Activated CD4-positive, CD25-positive, alpha-beta regulatory T cell treated with anti-CD3 and anti-CD28 coated beads, Interleukin-2, amount 50 U/mL, for 72 hours (primary cell): ENCODE results near the gene MPO.

Experiments
- DNase-seq: peaks from one replicate; pipeline ENCODE4 v3.0.0; 2021

MPO gene

DNA sequence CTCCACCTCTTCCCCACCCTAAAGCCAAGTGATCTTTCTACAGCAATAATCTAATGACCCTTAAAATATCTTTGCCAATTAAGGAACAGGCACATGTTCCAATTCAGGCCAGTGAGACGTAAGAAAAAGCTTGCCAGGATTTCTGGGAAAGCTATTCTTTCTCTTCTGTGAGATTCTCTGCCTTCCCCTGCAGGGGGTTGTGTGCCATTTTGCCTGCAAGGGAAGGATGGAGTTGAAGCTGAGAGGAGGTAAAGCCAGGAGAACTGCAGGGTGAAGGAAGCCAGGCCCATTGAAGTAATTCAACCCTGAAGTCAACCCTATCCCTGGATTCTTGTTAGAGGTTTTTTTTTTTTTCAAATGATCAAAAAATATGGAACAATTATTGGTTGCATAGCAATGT is 51.4 kb downstream of the MPO start:
- DNase-seq = no peak

DNA sequence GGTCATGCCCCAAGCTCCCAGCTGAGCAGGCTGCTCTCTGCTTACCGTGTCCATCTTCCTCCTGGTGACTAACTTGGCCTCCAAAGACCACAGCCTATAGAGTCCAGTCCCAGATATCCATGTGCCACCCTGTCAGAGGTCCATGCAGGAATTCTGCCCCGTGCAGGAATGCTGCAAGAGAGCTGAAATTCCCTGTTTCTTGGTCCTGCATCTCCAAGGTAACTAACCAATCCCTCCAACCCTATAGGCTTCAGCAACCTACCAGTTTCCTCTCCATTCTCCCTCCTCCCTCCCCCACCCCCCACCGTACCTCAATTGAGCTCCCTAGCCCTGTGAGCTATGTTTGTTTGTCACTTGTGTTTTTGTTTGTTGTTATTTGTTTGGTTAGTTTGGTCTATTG is 52.1 kb downstream of the MPO start:
- no peak for DNase-seq

DNA sequence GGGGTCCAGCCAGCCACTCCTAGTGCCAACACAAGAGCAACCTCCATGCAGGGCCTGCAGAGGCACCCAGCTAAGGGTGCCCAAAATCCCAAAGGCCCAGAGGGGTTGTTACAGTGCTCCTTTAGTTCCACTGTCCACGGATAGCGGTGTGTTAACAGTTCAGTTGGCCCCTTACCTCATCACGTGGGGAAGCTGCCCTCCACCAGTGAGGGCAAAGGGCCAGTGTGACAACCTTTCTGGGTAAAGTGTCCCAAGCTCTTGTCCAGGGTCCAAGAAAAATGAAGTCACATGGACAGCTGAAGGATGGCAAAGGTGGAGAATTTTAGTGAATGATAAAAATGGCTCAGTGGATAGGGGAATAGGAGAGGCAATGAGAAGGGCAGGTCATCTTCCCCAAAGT is 53.0 kb downstream of the MPO start:
- no peak for DNase-seq

DNA sequence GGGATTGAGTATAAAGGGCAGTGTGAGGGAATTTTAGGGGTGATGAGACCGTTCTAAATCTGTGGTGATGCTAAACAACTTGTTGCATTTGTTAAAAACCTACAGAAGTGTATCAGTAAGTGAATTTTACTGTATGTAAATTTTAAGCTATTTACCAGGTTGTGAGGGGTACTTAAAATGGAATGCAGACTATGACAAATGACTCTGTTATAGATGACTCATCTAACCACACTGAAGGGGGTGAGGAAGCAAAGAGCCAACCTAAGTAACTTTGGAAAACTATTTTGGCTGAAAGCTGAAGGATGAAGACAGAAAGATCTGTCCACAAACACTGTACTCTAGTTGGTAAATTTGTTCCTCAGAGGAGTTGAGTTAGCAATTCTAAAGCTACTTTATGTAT is 56.4 kb downstream of the MPO start:
- no peak for DNase-seq
